Gastrocnemius medialis (tissue), 4 donors: ENCODE data around the gene HERC2. TPM values are rescaled to one million over a fixed set of nuclear protein-coding genes. Genes with fewer than 3 reads are reported as not detected.
A peak's percentile ranks its signal among the peaks of the same experiment; 100 is the strongest.

Source experiments
- ATAC-seq, 2 donors: fragments of 150-250 bp; one replicate each; pipeline ENCODE4 v1.9.1; 2016
- DNase-seq, 2 donors: peaks; one replicate each; pipeline ENCODE4 v3.0.0-alpha.2; 2019
- H3K27ac ChIP-seq, 4 donors: fragments of 200-600 bp; sonication (generic); 1 replicate in 1 of 4; 2 replicates in 3 of 4; pipeline ENCODE4 v1.5.1; 2016 to 2018; ENCODE audit warnings: mild to moderate bottlenecking in 2 of 4, moderate library complexity in 1 of 4
- H3K27me3 ChIP-seq, 3 donors: fragments of 200-600 bp; sonication (generic) in 2 of 3; 1 replicate in 1 of 3; 2 replicates in 2 of 3; pipeline versions ENCODE4 v1.5.1 to v1.6.0; 2016 to 2019; ENCODE audit warnings: mild to moderate bottlenecking in 1 of 3, moderate library complexity in 1 of 3
- H3K36me3 ChIP-seq, 2 donors: fragments of 200-600 bp; sonication (generic) in 1 of 2; one replicate each; pipeline ENCODE4 v1.5.1; 2017 to 2018
- H3K4me1 ChIP-seq, 2 donors: fragments of 200-600 bp; sonication (generic) in 1 of 2; one replicate each; pipeline ENCODE4 v1.5.1; 2016 to 2017; ENCODE audit warnings: mild to moderate bottlenecking in 2 of 2
- H3K4me3 ChIP-seq, 4 donors: fragments of 200-600 bp; sonication (generic) in 3 of 4; 1 replicate in 1 of 4; 2 replicates in 3 of 4; pipeline ENCODE4 v1.5.1; 2016 to 2019; ENCODE audit warnings: mild to moderate bottlenecking in 2 of 4
- H3K9me3 ChIP-seq, 3 donors: fragments of 200-600 bp; sonication (generic) in 2 of 3; 1 replicate in 1 of 3; 2 replicates in 2 of 3; pipeline ENCODE4 v1.5.1; 2016 to 2019
- CTCF ChIP-seq, 5 experiments: fragments of 450-650 bp in 3 of 5; fragments of 200-600 bp in 2 of 5; sonication (generic) in 2 of 5; IDR thresholded peaks in 4 of 5; conservative IDR thresholded peaks in 1 of 5; 1 replicate in 4 of 5; 2 replicates in 1 of 5; pipeline ENCODE4 v1.5.1; 2016 to 2019; ENCODE audit warnings: antibody characterized with exemption in 5 of 5, mild to moderate bottlenecking in 3 of 5, moderate library complexity in 3 of 5
- POLR2A ChIP-seq, 2 donors: fragments of 450-650 bp; IDR thresholded peaks; one replicate each; pipeline ENCODE4 v1.6.1; 2017; ENCODE audit warnings: antibody characterized with exemption in 2 of 2, mild to moderate bottlenecking in 2 of 2, moderate library complexity in 2 of 2
- in situ Hi-C, 4 donors: fragments of 200-750 bp; cut with MboI; loops; one replicate each; pipeline versions ENCODE4 v1.15.0 to v1.8.0; 2017; ENCODE audit warnings: low sequenced_read_pairs in 4 of 4
- intact Hi-C: fragments of 100-400 bp; cut with DNase I; formaldehyde crosslinking; loops from one replicate; pipeline ENCODE4 v1.15.1; 2023; ENCODE audit warnings: low total_unique reads
- total RNA-seq, 4 donors: library from RNA; depleted of rRNA; stranded (reverse); fragments of >200 nt; gene quantifications; one replicate each; pipeline versions ENCODE4 v1.1.0 to v1.2.3, GENCODE V29; 2016

HERC2 gene
- total RNA-seq, 4 donors from 2014 or later, result 46.8 to 92.7 (median 62.2) TPM

GRCh38 chr15:28094732-28095521, 227.1 kb downstream of the HERC2 start:
- Histone ChIP-seq H3K9me3 (no peaks in the 10 kb centered on the region), H3K4me3 (peak overlapping the region; percentile 59 to 78 (median 60)), H3K4me1 (peaks cover 6 to 36% of the 10 kb centered on the region in 2 donors), H3K27ac (peak overlapping the region; percentile 60 to 88 (median 78)), H3K36me3 (no peaks in the 10 kb centered on the region), H3K27me3 (peaks cover 42 to 75% (median 55%) of the 10 kb centered on the region in 3 donors)
- intact Hi-C loops (no loop called here), in situ Hi-C loops (no loop called here)
- peak in 1 of 2 donors; percentile 64 for DNase-seq
- peak; percentile 40 to 51 for ATAC-seq
- TF ChIP-seq POLR2A (IDR thresholded peaks at IDR 0.05) (peak; percentile 31 to 43), CTCF (IDR thresholded peaks at IDR 0.05 in 4 of 5, conservative IDR thresholded peaks at IDR 0.05 in 1 of 5) (no peak)

- TF ChIP-seq CTCF (IDR thresholded peaks at IDR 0.05 in 4 of 5, conservative IDR thresholded peaks at IDR 0.05 in 1 of 5), result no peak
- Histone ChIP-seq H3K27ac (peak overlapping the region in 2 of 4 donors; percentile 87 to 88), H3K4me3 (peak overlapping the region in 3 of 4 donors; percentile 59 to 78 (median 61)), H3K36me3 (no peaks in the 10 kb centered on the region), H3K27me3 (peaks cover 34 to 70% (median 47%) of the 10 kb centered on the region in 3 donors), H3K4me1 (peaks cover 6 to 28% of the 10 kb centered on the region in 2 donors), H3K9me3 (no peaks in the 10 kb centered on the region)
- ATAC-seq, result no peak
- DNase-seq, result no peak
- intact Hi-C loops (no loop called here), in situ Hi-C loops (no loop called here)
Measured at GRCh38 chr15:28093752-28094535, 228.0 kb downstream of the HERC2 start.

GRCh38 chr15:28091313-28091712, 230.7 kb downstream of the HERC2 start:
- Histone ChIP-seq H3K36me3 (no peaks in the 10 kb centered on the region), H3K27me3 (peaks cover 10 to 49% (median 21%) of the 10 kb centered on the region in 3 donors), H3K4me3 (no peak overlapping the region), H3K4me1 (peaks cover 6 to 19% of the 10 kb centered on the region in 2 donors), H3K9me3 (no peaks in the 10 kb centered on the region), H3K27ac (no peak overlapping the region)
- intact Hi-C loops (no loop called here), in situ Hi-C loops (no loop called here)
- ATAC-seq (no peak), DNase-seq (no peak)
- TF ChIP-seq CTCF (IDR thresholded peaks at IDR 0.05 in 4 of 5, conservative IDR thresholded peaks at IDR 0.05 in 1 of 5) (no peak), POLR2A (IDR thresholded peaks at IDR 0.05) (no peak)

GRCh38 chr15:28086175-28086703, 235.7 kb downstream of the HERC2 start:
- peak; percentile 77 to 90 for ATAC-seq
- intact Hi-C loops (loop anchor here (1.0 kb wide), 1 partner anchor 37 kb away; no protein-coding TSS in a partner anchor), in situ Hi-C loops (no loop called here)
- Histone ChIP-seq H3K27ac (no peak overlapping the region), H3K27me3 (peaks cover 0 to 11% (median 0%) of the 10 kb centered on the region in 3 donors), H3K36me3 (no peaks in the 10 kb centered on the region), H3K9me3 (no peaks in the 10 kb centered on the region), H3K4me1 (no peaks in the 10 kb centered on the region), H3K4me3 (no peak overlapping the region)
- no peak for DNase-seq
- peak in 4 of 5 experiments; percentile 13 to 66 (median 48) for TF ChIP-seq CTCF (IDR thresholded peaks at IDR 0.05 in 4 of 5, conservative IDR thresholded peaks at IDR 0.05 in 1 of 5)
- no peak for TF ChIP-seq POLR2A (IDR thresholded peaks at IDR 0.05)
